OCI-LY1 (cell line): ENCODE data around the gene CDV3.

Source experiments
- H2AFZ ChIP-seq: fragments of 200-600 bp; sonication (generic), shearing (Covaris generic); 2 replicates; pipeline ENCODE4 v1.6.0; 2014; ENCODE audit warnings: antibody characterized with exemption, mild to moderate bottlenecking, low read length
- H3F3A ChIP-seq: fragments of 200-600 bp; sonication (generic), shearing (Covaris generic); 2 replicates; pipeline ENCODE4 v1.6.0; 2014; ENCODE audit warnings: mild to moderate bottlenecking, antibody characterized with exemption, low read length, moderate library complexity; ENCODE audit not compliant: insufficient read depth
- H3K27ac ChIP-seq: fragments of 200-600 bp; sonication (generic); 2 replicates; pipeline ENCODE4 v1.5.1; 2014; ENCODE audit warnings: low read length, mixed run types, mild to moderate bottlenecking, low read depth; ENCODE audit not compliant: poor library complexity, severe bottlenecking
- H3K27me3 ChIP-seq: fragments of 200-600 bp; sonication (generic); 2 replicates; pipeline ENCODE4 v1.6.0; 2014; ENCODE audit warnings: antibody characterized with exemption, mild to moderate bottlenecking, low read length, moderate library complexity; ENCODE audit not compliant: insufficient read depth
- H3K36me3 ChIP-seq: fragments of 200-600 bp; sonication (generic); 2 replicates; pipeline ENCODE4 v1.6.1; 2014; ENCODE audit warnings: mild to moderate bottlenecking, antibody characterized with exemption, low read length, moderate library complexity, mixed read lengths; ENCODE audit not compliant: insufficient read depth
- H3K4me1 ChIP-seq: fragments of 200-600 bp; sonication (generic); 2 replicates; pipeline ENCODE4 v1.5.1; 2014; ENCODE audit warnings: mild to moderate bottlenecking, low read length, moderate library complexity; ENCODE audit not compliant: insufficient read depth, severe bottlenecking
- H3K4me2 ChIP-seq: fragments of 200-600 bp; sonication (generic), shearing (Covaris generic); 2 replicates; pipeline ENCODE4 v1.6.1; 2014; ENCODE audit warnings: low read length
- H3K4me3 ChIP-seq: fragments of 200-600 bp; sonication (generic); 2 replicates; pipeline ENCODE4 v1.5.1; 2014; ENCODE audit warnings: low read length, low read depth, mild to moderate bottlenecking, mixed read lengths; ENCODE audit not compliant: poor library complexity, severe bottlenecking
- H3K79me2 ChIP-seq: fragments of 200-600 bp; shearing (Covaris generic); 2 replicates; pipeline ENCODE4 v1.6.1; 2016; ENCODE audit warnings: mixed run types, low read length, mixed read lengths; ENCODE audit not compliant: insufficient read depth
- H3K9ac ChIP-seq: fragments of 200-600 bp; sonication (generic), shearing (Covaris generic); 2 replicates; pipeline ENCODE4 v1.6.1; 2014; ENCODE audit warnings: mild to moderate bottlenecking, low read length, mixed read lengths
- H3K9me2 ChIP-seq: fragments of 200-600 bp; sonication (generic), shearing (Covaris generic); 2 replicates; pipeline ENCODE4 v1.6.1; 2014; ENCODE audit warnings: low read depth, mild to moderate bottlenecking, low read length, mixed read lengths
- H3K9me3 ChIP-seq: fragments of 200-600 bp; shearing (Covaris generic); 2 replicates; pipeline ENCODE4 v1.6.1; 2014; ENCODE audit warnings: low read length, mixed read lengths
- H4K20me1 ChIP-seq: fragments of 200-600 bp; sonication (generic), shearing (Covaris generic); 2 replicates; pipeline ENCODE4 v1.6.0; 2016; ENCODE audit warnings: mild to moderate bottlenecking, low read length; ENCODE audit not compliant: insufficient read depth
- EZH2 ChIP-seq: fragments of 200-600 bp; sonication (generic), shearing (Covaris generic); IDR thresholded peaks from 2 replicates; pipeline ENCODE4 v1.8.0; 2017; ENCODE audit warnings: borderline replicate concordance, mixed run types, mild to moderate bottlenecking, antibody characterized with exemption, low read length, moderate library complexity, mixed read lengths
- TF ChIP-seq, protein P1 (sequence below): fragments of 200-600 bp; sonication (generic), shearing (Covaris generic); IDR thresholded peaks from 2 replicates; pipeline ENCODE4 v1.5.1; 2017; ENCODE audit warnings: mild to moderate bottlenecking, antibody characterized with exemption, low read length, moderate library complexity, mixed read lengths

Gene CDV3

DNA sequence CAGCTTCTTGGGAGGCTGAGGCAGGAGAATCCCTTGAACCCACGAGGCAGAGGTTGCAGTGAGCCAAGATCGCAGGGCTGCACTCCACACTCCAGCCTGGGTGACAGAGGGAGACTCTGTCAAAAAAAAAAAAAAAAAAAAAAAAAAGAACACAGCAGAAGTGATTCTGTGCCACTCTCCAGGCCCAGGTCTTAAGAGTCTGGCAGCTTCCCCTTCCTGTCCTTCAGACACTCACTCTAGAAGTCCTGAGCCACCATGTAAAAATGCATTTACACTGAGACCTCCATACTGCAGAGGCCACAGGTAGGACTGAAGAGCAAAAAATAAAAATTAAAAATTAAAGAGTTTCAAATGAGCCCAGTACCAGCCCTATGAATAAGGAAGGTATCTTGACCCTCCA is 11.8 kb upstream of the CDV3 start:
- no peaks in the 10 kb centered on the region for H4K20me1 ChIP-seq
- H2AFZ ChIP-seq = peak overlapping the region; percentile 21; the same call in 1 of the 2 replicates
- TF ChIP-seq, protein P1, sequence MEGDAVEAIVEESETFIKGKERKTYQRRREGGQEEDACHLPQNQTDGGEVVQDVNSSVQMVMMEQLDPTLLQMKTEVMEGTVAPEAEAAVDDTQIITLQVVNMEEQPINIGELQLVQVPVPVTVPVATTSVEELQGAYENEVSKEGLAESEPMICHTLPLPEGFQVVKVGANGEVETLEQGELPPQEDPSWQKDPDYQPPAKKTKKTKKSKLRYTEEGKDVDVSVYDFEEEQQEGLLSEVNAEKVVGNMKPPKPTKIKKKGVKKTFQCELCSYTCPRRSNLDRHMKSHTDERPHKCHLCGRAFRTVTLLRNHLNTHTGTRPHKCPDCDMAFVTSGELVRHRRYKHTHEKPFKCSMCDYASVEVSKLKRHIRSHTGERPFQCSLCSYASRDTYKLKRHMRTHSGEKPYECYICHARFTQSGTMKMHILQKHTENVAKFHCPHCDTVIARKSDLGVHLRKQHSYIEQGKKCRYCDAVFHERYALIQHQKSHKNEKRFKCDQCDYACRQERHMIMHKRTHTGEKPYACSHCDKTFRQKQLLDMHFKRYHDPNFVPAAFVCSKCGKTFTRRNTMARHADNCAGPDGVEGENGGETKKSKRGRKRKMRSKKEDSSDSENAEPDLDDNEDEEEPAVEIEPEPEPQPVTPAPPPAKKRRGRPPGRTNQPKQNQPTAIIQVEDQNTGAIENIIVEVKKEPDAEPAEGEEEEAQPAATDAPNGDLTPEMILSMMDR = no peak
- no peak for TF ChIP-seq EZH2
- H3K79me2 ChIP-seq = no peaks in the 10 kb centered on the region
- no peak overlapping the region for H3K9ac ChIP-seq
- no peak overlapping the region for H3K4me2 ChIP-seq
- H3F3A ChIP-seq = no peaks in the 10 kb centered on the region
- H3K9me2 ChIP-seq = no peaks in the 10 kb centered on the region
- no peaks in the 10 kb centered on the region for H3K27me3 ChIP-seq
- no peaks in the 10 kb centered on the region for H3K9me3 ChIP-seq
- no peak overlapping the region for H3K4me3 ChIP-seq
- no peaks in the 10 kb centered on the region for H3K36me3 ChIP-seq
- H3K4me1 ChIP-seq = peaks cover 25% of the 10 kb centered on the region
- peak overlapping the region; percentile 24 for H3K27ac ChIP-seq

DNA sequence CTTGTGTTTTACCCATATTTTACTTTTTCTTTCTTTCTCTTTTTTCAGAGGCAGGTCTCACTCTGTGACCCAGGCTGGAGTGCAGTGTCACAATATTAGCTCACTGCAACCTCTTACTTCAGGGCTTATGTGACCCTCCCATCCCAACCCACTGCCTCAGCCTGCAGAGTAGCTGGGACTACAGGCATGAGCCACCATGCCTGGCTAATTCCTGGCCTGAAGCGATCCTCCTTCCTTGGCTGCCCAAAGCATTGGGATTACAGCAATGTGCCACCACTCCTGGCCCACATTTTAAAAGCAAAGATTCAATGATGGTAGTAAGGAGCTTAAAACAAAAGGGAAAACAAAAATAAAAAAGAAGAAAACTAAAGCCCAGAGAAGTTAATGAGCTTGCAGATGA is 11.1 kb upstream of the CDV3 start:
- Histone ChIP-seq H2AFZ (no peak overlapping the region), H3F3A (no peaks in the 10 kb centered on the region), H4K20me1 (no peaks in the 10 kb centered on the region), H3K4me2 (no peak overlapping the region), H3K27ac (peak overlapping the region; percentile 24), H3K4me3 (no peak overlapping the region), H3K79me2 (no peaks in the 10 kb centered on the region), H3K9me3 (no peaks in the 10 kb centered on the region), H3K36me3 (no peaks in the 10 kb centered on the region), H3K4me1 (peaks cover 29% of the 10 kb centered on the region), H3K9me2 (no peaks in the 10 kb centered on the region), H3K9ac (no peak overlapping the region), H3K27me3 (no peaks in the 10 kb centered on the region)
- TF ChIP-seq, protein P1 = no peak
- TF ChIP-seq EZH2 = no peak

DNA sequence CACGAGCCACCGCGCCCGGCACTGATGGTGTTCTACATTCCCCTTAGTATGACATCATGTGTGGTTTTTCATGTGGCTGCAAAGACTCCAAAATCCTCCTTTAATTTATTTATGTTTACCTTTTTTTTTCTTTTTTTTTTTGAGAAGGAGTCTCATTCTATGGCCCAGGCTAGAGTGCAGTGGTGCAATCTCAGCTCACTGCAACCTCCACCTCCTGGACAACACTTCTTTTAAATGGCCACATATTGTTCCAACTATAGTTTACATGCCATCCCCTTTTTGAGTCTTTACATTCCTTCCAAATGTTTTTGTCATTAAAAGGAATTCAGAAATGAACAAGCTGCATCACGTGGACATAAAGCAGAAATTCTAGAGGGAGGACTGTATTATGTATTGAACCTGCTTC is 10.3 kb upstream of the CDV3 start:
- Histone ChIP-seq H3K9me2 (no peaks in the 10 kb centered on the region), H2AFZ (no peak overlapping the region), H3K4me2 (no peak overlapping the region), H3K27me3 (no peaks in the 10 kb centered on the region), H3K4me3 (no peak overlapping the region), H3F3A (no peaks in the 10 kb centered on the region), H3K4me1 (peaks cover 29% of the 10 kb centered on the region), H3K9me3 (no peaks in the 10 kb centered on the region), H3K27ac (no peak overlapping the region), H3K79me2 (no peaks in the 10 kb centered on the region), H4K20me1 (no peaks in the 10 kb centered on the region), H3K36me3 (no peaks in the 10 kb centered on the region), H3K9ac (no peak overlapping the region)
- no peak for TF ChIP-seq EZH2
- TF ChIP-seq, protein P1 = no peak
